HG02798 (cell line): Measurements from ENCODE around the gene NALCN.

ENCODE experiments used
- ATAC-seq: cut with Tn5 transposase; IDR thresholded peaks from one replicate; pipeline ENCODE4 v1.9.1; 2021; ENCODE audit warnings: mild to moderate bottlenecking; ENCODE audit not compliant: unreplicated experiment, poor library complexity

NALCN gene

DNA sequence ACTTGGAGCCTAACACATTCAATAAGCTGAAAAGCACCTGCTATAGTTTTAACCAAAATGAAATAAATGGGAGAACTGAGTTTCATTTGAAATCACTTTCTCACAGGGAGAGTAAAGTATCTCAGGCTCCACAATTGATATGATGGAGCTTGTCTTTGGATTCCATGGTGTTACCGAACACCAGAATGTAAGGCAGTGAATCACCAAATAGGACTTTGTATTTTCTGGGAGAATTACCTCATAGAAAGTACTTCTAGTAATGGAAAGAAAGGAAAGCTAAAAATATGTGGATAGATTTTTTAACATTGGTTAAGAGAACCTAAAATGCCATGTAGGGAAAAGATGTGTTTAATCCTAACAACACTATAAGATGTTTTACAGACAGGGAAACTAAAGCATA, 123.6 kb downstream of the NALCN start:
- ATAC-seq = no peak

DNA sequence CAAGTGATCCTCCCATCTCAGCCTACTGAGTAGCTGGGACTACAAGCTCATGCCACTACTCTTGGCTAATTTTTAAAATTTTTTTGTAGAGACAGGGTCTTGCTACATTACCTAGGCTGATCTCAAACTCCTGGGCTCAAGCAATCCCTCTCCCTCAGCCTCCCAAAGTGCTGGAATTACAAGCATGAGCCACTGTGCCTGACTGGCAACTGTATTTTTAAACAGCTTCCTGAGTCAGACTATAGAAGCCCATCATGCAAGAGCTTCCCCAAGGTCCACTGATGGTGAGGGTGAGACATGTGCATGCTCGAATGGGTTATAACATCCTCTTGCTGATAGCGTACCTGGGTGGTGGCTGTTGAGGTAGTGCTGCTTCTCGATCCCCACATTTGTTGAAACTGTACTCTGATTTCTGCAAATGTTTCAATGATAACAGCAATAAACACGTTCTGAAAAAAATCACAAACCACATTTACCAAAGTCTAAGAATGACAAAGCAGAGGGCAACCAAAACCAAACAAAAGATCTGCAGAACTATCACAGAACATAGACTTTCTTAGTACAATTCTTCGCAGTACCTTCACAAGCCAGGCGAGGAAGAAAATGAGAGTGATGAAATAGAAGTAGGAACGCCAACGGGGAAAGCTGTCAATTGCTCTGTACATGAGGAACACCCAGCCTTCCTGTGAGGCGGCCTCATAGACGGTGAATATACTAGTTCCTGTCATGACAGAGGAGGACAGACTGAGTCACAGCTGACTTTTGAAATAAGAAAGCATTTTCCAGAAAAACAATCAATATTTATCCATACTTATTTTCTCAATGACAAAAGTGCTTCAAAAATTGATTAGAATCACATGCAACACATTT, 124.4 kb downstream of the NALCN start:
- ATAC-seq = no peak

DNA sequence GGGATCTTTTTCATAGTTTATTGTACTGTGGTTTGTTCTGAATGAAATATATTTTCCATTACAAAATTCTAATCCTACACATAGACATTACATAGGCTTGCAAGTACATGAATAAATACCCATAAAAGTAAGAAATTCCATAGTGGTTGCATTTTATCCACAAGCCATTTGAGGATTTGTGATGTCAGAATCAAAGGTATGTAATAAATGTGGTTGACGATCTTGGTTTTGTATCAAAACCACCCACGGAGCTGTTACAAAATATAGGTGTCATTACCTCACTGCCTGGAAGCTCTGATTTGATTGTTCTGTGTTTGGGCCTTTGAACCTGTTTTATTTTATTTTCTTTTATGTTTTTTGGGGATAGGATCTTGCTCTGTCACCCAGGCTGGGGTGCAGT, 125.1 kb downstream of the NALCN start:
- no peak for ATAC-seq

DNA sequence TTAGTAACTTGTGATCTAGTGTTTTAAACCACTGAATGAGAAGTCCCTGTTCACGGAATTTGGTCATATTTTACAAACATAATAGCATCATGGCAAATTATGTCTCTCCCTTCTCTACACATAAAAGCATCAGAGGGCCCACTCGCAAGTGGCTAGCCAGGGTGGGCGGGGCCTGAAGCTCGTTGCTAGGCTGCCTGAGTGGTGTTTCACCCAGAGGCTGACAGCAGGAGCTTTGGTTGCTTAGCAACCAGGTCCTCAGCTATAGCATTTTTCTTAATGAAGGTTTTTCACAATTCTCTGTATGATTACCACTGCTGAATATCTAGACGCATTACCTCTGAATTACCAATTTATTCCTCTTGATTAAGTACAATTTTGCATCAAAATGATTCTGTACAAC, 126.5 kb downstream of the NALCN start:
- ATAC-seq = no peak

GRCh38 chr13:101283782-101284181, 132.5 kb downstream of the NALCN start:
- ATAC-seq = no peak

GRCh38 chr13:101272886-101273285, 143.4 kb downstream of the NALCN start:
- ATAC-seq = no peak

- ATAC-seq = no peak
Measured at GRCh38 chr13:101271681-101272245, 144.5 kb downstream of the NALCN start.

DNA sequence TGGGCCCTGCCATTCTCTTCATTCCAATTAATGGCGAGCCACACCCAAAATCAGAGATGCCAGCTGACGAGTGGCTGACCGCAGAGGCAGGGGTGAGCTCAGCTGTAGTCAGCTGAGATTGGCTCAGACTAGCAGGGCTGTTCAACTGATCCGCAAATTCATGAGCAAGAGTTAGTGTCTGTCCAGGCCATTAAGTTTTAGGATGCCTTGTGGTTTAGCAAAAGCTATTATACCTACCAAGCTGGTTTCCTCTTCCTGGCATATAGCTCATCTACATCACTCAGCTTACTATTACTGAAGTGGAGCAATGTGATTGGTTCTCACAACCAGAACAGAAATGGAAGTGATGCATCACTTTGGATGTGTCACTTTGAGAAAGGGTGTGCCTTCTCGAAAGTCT, 148.7 kb downstream of the NALCN start:
- ATAC-seq = no peak

GRCh38 chr13:101265934-101266333, 150.4 kb downstream of the NALCN start:
- no peak for ATAC-seq

DNA sequence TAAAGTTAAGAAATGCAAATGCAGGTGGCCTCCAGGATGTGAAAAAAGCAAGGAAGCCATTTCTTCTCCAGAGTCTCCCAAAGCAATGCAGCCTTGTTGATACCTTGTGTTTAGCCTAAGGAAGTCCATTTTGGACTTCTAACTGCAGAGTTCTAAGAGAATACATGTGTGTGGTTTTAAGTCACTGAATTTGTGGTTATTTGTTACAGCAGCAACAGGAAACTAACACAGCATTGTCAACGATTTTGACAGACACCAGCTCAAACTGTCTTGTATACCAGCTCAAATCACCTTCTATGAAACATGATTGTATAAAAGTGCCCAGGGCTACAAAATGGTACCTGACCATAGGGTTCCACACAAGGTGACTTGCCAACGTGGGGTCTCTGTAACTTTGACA, 151.4 kb downstream of the NALCN start:
- ATAC-seq = no peak

DNA sequence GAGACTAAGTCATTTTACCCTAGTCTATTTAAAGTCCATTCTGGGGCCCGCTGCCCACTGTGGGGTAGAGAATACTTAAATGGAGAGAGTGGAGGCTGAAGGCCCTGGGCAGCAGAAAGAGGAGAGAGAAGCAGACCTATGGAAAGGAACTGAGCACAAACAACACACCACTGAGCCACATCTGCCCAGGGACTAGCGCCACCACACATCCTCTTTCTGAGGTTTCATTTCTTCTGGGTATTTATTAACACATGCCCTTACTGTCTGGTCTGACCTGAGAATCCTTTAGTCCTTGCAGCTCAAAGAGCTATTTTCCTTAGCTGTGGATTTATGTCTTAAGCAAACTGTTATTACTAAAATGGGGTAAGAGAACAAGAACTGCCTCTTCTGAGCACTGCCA, 154.0 kb downstream of the NALCN start:
- ATAC-seq = peak; percentile 74

DNA sequence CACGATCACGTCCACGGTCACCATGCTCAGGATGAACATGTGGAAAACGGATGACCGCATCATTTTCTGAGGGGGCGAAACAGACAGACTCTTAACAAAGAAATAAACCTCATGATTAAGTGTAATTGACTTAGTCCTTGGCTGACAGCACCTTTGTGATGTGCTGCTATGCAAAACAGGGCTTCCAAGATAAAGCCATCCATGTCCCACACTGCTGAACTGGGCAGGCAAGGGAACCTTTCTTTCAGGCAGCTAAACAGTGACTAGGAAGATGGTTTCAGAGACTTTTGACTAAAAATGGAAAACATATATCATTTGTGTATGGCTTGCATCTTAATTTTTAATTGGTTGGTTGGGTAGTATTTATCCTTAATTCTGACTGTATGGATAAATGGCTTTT, 157.8 kb downstream of the NALCN start:
- no peak for ATAC-seq

- peak; percentile 96 for ATAC-seq
Measured at GRCh38 chr13:101258071-101258470, 158.2 kb downstream of the NALCN start.

- ATAC-seq = no peak
Measured at GRCh38 chr13:101248739-101249514, 167.4 kb downstream of the NALCN start.

GRCh38 chr13:101242720-101243119, 173.6 kb downstream of the NALCN start:
- ATAC-seq = no peak

DNA sequence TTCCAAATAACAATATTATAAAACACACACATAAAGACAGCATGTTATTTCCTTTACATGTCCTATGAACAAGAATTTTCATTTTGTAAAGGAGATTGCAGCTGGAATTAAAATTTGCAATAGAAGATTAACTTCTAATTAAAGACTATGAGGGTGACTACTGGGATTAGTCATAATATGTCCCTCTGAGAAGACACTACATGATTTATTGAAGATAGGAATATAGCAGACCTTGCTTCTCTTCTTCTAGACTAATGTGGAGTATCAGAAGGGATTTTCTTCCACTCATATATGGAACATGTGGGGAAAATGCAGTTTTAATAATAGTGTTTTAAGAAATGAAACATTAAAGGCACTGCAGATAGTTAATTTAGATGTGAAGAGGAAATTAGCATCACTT, 177.8 kb downstream of the NALCN start:
- ATAC-seq = no peak

DNA sequence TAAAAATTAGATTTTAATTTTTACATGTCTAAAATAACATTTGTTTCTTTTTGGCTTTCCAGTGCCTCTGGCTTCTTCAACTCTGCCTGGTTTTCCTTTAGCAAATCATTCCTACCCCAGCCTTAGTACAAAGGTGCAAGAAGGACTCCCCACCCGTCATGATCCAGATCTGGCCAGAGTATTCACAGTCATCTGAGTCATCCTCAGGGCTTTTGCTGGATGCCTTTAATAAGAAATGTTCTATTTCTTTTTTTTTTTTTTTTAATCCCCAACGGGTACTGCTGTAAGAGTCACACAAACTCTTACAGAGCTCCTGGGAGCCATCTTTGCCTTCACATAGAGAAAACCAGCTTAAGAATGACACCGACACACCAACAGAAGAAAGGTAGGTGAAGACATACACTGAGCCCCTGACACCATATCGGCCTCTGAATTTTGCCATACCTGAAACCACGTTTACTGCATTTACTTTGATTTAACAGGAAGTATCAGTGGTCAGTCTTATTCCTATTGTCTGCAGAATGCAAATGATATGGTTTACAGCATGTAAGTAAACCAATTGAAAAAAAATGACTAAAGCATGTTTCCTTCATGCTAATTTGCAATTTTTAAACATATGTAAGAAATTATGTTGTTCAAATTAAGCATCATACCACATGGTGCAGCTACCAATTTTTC, 184.4 kb downstream of the NALCN start:
- no peak for ATAC-seq

DNA sequence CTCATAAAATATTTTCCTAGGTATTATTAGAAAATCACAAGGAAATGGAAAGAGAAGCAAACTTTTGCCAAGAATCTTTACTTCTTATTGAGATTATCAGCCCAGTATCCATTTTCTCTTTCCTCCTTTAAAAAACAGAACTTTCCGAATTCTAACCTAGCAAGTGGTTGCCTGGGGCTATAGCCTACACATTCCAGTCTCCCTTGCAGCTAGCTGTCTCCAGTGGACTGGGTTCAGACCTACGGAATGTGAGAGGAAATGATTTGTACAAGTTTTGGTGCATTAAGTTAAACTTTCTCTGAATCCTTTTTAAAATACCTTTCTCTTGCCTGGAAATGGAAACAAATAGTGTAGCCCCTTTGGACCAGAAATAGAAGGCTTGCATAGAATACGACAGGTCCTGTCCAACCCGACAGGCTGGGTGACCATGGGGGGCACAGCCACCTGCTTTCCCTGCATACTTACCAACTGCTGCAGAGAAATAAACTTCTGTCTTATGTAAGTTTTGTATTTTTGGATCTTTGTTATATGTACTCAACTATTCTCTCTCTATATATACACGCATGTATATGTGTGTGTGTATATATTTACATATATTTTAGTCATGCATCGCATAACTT, 185.9 kb downstream of the NALCN start:
- ATAC-seq = no peak

- no peak for ATAC-seq
Measured at GRCh38 chr13:101219609-101220265, 196.6 kb downstream of the NALCN start.

DNA sequence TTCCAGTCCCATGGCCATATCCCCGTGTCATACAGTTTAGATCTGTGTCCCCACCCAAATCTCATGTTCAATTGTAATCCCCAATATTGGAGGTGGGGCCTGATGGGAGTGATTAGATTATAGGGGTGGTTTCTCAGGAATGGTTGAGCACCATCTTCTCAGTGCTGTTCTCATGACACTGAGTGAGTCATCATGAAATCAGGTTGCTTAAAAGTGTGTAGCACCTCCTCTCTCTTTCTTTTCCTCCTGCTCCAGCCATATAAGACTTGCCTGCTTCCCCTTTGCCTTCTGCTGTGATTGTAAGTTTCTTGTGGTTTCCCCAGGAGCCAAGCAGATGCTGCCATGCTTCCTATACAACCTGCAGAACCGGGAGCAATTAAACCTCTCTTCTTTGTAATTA, 197.8 kb downstream of the NALCN start:
- no peak for ATAC-seq
